Measurements from ENCODE around the gene LYPD8. TPM values are rescaled to one million over a fixed set of nuclear protein-coding genes. Genes with fewer than 3 reads are reported as not detected.
"Not testable (repeated sequence)": the region's sequence is repeated elsewhere in the genome, so short reads cannot be mapped to it uniquely, and the experiment has no call there.

Gene LYPD8
- total RNA-seq, 1 donor from 2014 or later, result not detected

GRCh38 chr1:248790456-248790855, 34.9 kb upstream of the LYPD8 start:
- H3K9ac ChIP-seq (ENCODE audit: low read depth in 1 of 3, low read length in 3 of 3), result no peak overlapping the region
- no peak overlapping the region for H3K27ac ChIP-seq (ENCODE audit: low read depth, low read length)
- no peaks in the 10 kb centered on the region for H3K36me3 ChIP-seq (ENCODE audit: control insufficient read depth in 3 of 3, insufficient read depth in 3 of 3, low read length in 3 of 3)
- H3K9me3 ChIP-seq (ENCODE audit: control insufficient read depth in 3 of 3, low read length in 3 of 3), result peaks cover 0 to 4% (median 0%) of the 10 kb centered on the region in 3 donors
- H3K27me3 ChIP-seq (ENCODE audit: control insufficient read depth in 3 of 3, insufficient read depth in 3 of 3, low read length in 3 of 3), result peaks cover 0 to 3% (median 3%) of the 10 kb centered on the region in 3 donors
- H3K4me1 ChIP-seq (ENCODE audit: control insufficient read depth in 3 of 3, insufficient read depth in 3 of 3, low read length in 3 of 3), result no peaks in the 10 kb centered on the region
- H3K4me3 ChIP-seq (ENCODE audit: low read length in 3 of 3), result no peak overlapping the region

- not testable (repeated sequence) for H3K27me3 ChIP-seq (ENCODE audit: control insufficient read depth in 3 of 3, insufficient read depth in 3 of 3, low read length in 3 of 3); H3K4me3 ChIP-seq (ENCODE audit: low read length in 3 of 3); H3K4me1 ChIP-seq (ENCODE audit: control insufficient read depth in 3 of 3, insufficient read depth in 3 of 3, low read length in 3 of 3)
Observed at GRCh38 chr1:248789337-248789736, 33.8 kb upstream of the LYPD8 start.

GRCh38 chr1:248788327-248788726, 32.8 kb upstream of the LYPD8 start:
- H3K4me3 ChIP-seq (ENCODE audit: low read length in 3 of 3), result no peak overlapping the region
- H3K27ac ChIP-seq (ENCODE audit: low read depth, low read length), result no peak overlapping the region
- peaks cover 0 to 9% (median 3%) of the 10 kb centered on the region in 3 donors for H3K27me3 ChIP-seq (ENCODE audit: control insufficient read depth in 3 of 3, insufficient read depth in 3 of 3, low read length in 3 of 3)
- H3K9me3 ChIP-seq (ENCODE audit: control insufficient read depth in 3 of 3, low read length in 3 of 3), result no peaks in the 10 kb centered on the region
- no peaks in the 10 kb centered on the region for H3K36me3 ChIP-seq (ENCODE audit: control insufficient read depth in 3 of 3, insufficient read depth in 3 of 3, low read length in 3 of 3)
- no peak overlapping the region for H3K9ac ChIP-seq (ENCODE audit: low read depth in 1 of 3, low read length in 3 of 3)
- no peaks in the 10 kb centered on the region for H3K4me1 ChIP-seq (ENCODE audit: control insufficient read depth in 3 of 3, insufficient read depth in 3 of 3, low read length in 3 of 3)

More at GRCh38 chr1:248789337-248789736, 33.8 kb upstream of the LYPD8 start:
- H3K9me3 ChIP-seq (ENCODE audit: control insufficient read depth in 3 of 3, low read length in 3 of 3); H3K27ac ChIP-seq (ENCODE audit: low read depth, low read length); H3K9ac ChIP-seq (ENCODE audit: low read depth in 1 of 3, low read length in 3 of 3); H3K36me3 ChIP-seq (ENCODE audit: control insufficient read depth in 3 of 3, insufficient read depth in 3 of 3, low read length in 3 of 3): not testable (repeated sequence)

- Histone ChIP-seq H3K9ac (ENCODE audit: low read depth in 1 of 3, low read length in 3 of 3) (no peak overlapping the region), H3K4me1 (ENCODE audit: control insufficient read depth in 3 of 3, insufficient read depth in 3 of 3, low read length in 3 of 3) (no peaks in the 10 kb centered on the region), H3K36me3 (ENCODE audit: control insufficient read depth in 3 of 3, insufficient read depth in 3 of 3, low read length in 3 of 3) (no peaks in the 10 kb centered on the region), H3K27me3 (ENCODE audit: control insufficient read depth in 3 of 3, insufficient read depth in 3 of 3, low read length in 3 of 3) (peaks cover 0 to 9% (median 7%) of the 10 kb centered on the region in 3 donors), H3K9me3 (ENCODE audit: control insufficient read depth in 3 of 3, low read length in 3 of 3) (no peaks in the 10 kb centered on the region), H3K27ac (ENCODE audit: low read depth, low read length) (no peak overlapping the region), H3K4me3 (ENCODE audit: low read length in 3 of 3) (no peak overlapping the region)
Observed at GRCh38 chr1:248787430-248787829, 31.9 kb upstream of the LYPD8 start.

- Histone ChIP-seq H3K4me3 (ENCODE audit: low read length in 3 of 3) (no peak overlapping the region), H3K36me3 (ENCODE audit: control insufficient read depth in 3 of 3, insufficient read depth in 3 of 3, low read length in 3 of 3) (no peaks in the 10 kb centered on the region), H3K9me3 (ENCODE audit: control insufficient read depth in 3 of 3, low read length in 3 of 3) (no peaks in the 10 kb centered on the region), H3K27ac (ENCODE audit: low read depth, low read length) (no peak overlapping the region), H3K9ac (ENCODE audit: low read depth in 1 of 3, low read length in 3 of 3) (no peak overlapping the region), H3K27me3 (ENCODE audit: control insufficient read depth in 3 of 3, insufficient read depth in 3 of 3, low read length in 3 of 3) (peaks cover 0 to 9% (median 8%) of the 10 kb centered on the region in 3 donors), H3K4me1 (ENCODE audit: control insufficient read depth in 3 of 3, insufficient read depth in 3 of 3, low read length in 3 of 3) (no peaks in the 10 kb centered on the region)
Observed at GRCh38 chr1:248786156-248786555, 30.6 kb upstream of the LYPD8 start.

GRCh38 chr1:248783367-248783766, 27.8 kb upstream of the LYPD8 start:
- Histone ChIP-seq H3K27me3 (ENCODE audit: control insufficient read depth in 3 of 3, insufficient read depth in 3 of 3, low read length in 3 of 3) (peaks cover 0 to 9% (median 5%) of the 10 kb centered on the region in 3 donors), H3K4me1 (ENCODE audit: control insufficient read depth in 3 of 3, insufficient read depth in 3 of 3, low read length in 3 of 3) (no peaks in the 10 kb centered on the region), H3K9me3 (ENCODE audit: control insufficient read depth in 3 of 3, low read length in 3 of 3) (no peaks in the 10 kb centered on the region), H3K9ac (ENCODE audit: low read depth in 1 of 3, low read length in 3 of 3) (no peak overlapping the region), H3K27ac (ENCODE audit: low read depth, low read length) (no peak overlapping the region), H3K36me3 (ENCODE audit: control insufficient read depth in 3 of 3, insufficient read depth in 3 of 3, low read length in 3 of 3) (no peaks in the 10 kb centered on the region), H3K4me3 (ENCODE audit: low read length in 3 of 3) (no peak overlapping the region)

- H3K27me3 ChIP-seq (ENCODE audit: control insufficient read depth in 3 of 3, insufficient read depth in 3 of 3, low read length in 3 of 3), result peaks cover 0 to 9% (median 5%) of the 10 kb centered on the region in 3 donors
- H3K4me1 ChIP-seq (ENCODE audit: control insufficient read depth in 3 of 3, insufficient read depth in 3 of 3, low read length in 3 of 3), result no peaks in the 10 kb centered on the region
- H3K4me3 ChIP-seq (ENCODE audit: low read length in 3 of 3), result no peak overlapping the region
- H3K27ac ChIP-seq (ENCODE audit: low read depth, low read length), result no peak overlapping the region
- no peaks in the 10 kb centered on the region for H3K9me3 ChIP-seq (ENCODE audit: control insufficient read depth in 3 of 3, low read length in 3 of 3)
- no peak overlapping the region for H3K9ac ChIP-seq (ENCODE audit: low read depth in 1 of 3, low read length in 3 of 3)
- H3K36me3 ChIP-seq (ENCODE audit: control insufficient read depth in 3 of 3, insufficient read depth in 3 of 3, low read length in 3 of 3), result no peaks in the 10 kb centered on the region
Observed at GRCh38 chr1:248782416-248783141, 27.0 kb upstream of the LYPD8 start.

- Histone ChIP-seq H3K27me3 (ENCODE audit: control insufficient read depth in 3 of 3, insufficient read depth in 3 of 3, low read length in 3 of 3) (peaks cover 0 to 6% (median 5%) of the 10 kb centered on the region in 3 donors), H3K9ac (ENCODE audit: low read depth in 1 of 3, low read length in 3 of 3) (no peak overlapping the region), H3K4me1 (ENCODE audit: control insufficient read depth in 3 of 3, insufficient read depth in 3 of 3, low read length in 3 of 3) (no peaks in the 10 kb centered on the region), H3K4me3 (ENCODE audit: low read length in 3 of 3) (no peak overlapping the region), H3K27ac (ENCODE audit: low read depth, low read length) (no peak overlapping the region), H3K36me3 (ENCODE audit: control insufficient read depth in 3 of 3, insufficient read depth in 3 of 3, low read length in 3 of 3) (no peaks in the 10 kb centered on the region), H3K9me3 (ENCODE audit: control insufficient read depth in 3 of 3, low read length in 3 of 3) (peaks cover 0 to 2% (median 0%) of the 10 kb centered on the region in 3 donors)
Observed at GRCh38 chr1:248779350-248779749, 23.8 kb upstream of the LYPD8 start.

GRCh38 chr1:248778906-248779305, 23.3 kb upstream of the LYPD8 start:
- Histone ChIP-seq H3K4me3 (ENCODE audit: low read length in 3 of 3) (no peak overlapping the region), H3K9ac (ENCODE audit: low read depth in 1 of 3, low read length in 3 of 3) (no peak overlapping the region), H3K4me1 (ENCODE audit: control insufficient read depth in 3 of 3, insufficient read depth in 3 of 3, low read length in 3 of 3) (no peaks in the 10 kb centered on the region), H3K27ac (ENCODE audit: low read depth, low read length) (no peak overlapping the region), H3K36me3 (ENCODE audit: control insufficient read depth in 3 of 3, insufficient read depth in 3 of 3, low read length in 3 of 3) (no peaks in the 10 kb centered on the region), H3K9me3 (ENCODE audit: control insufficient read depth in 3 of 3, low read length in 3 of 3) (peaks cover 0 to 2% (median 0%) of the 10 kb centered on the region in 3 donors), H3K27me3 (ENCODE audit: control insufficient read depth in 3 of 3, insufficient read depth in 3 of 3, low read length in 3 of 3) (peaks cover 0 to 5% (median 4%) of the 10 kb centered on the region in 3 donors)

GRCh38 chr1:248776991-248777390, 21.4 kb upstream of the LYPD8 start:
- no peak overlapping the region for H3K9ac ChIP-seq (ENCODE audit: low read depth in 1 of 3, low read length in 3 of 3)
- H3K9me3 ChIP-seq (ENCODE audit: control insufficient read depth in 3 of 3, low read length in 3 of 3), result peaks cover 0 to 2% (median 0%) of the 10 kb centered on the region in 3 donors
- no peaks in the 10 kb centered on the region for H3K4me1 ChIP-seq (ENCODE audit: control insufficient read depth in 3 of 3, insufficient read depth in 3 of 3, low read length in 3 of 3)
- H3K27me3 ChIP-seq (ENCODE audit: control insufficient read depth in 3 of 3, insufficient read depth in 3 of 3, low read length in 3 of 3), result no peaks in the 10 kb centered on the region
- H3K36me3 ChIP-seq (ENCODE audit: control insufficient read depth in 3 of 3, insufficient read depth in 3 of 3, low read length in 3 of 3), result no peaks in the 10 kb centered on the region
- no peak overlapping the region for H3K4me3 ChIP-seq (ENCODE audit: low read length in 3 of 3)
- no peak overlapping the region for H3K27ac ChIP-seq (ENCODE audit: low read depth, low read length)

All from skeletal muscle tissue (tissue), 4 donors.